Mucosa of stomach (tissue), 1 donor: Measurements from ENCODE around the gene RTN4R.

ENCODE experiments used
- H3K27me3 ChIP-seq: one replicate; pipeline ENCODE4 v1.7.0; 2013; ENCODE audit warnings: mild to moderate bottlenecking, low read length; ENCODE audit not compliant: control insufficient read depth, insufficient read depth
- H3K36me3 ChIP-seq: one replicate; pipeline ENCODE4 v1.7.0; 2013; ENCODE audit warnings: low read length; ENCODE audit not compliant: control insufficient read depth, insufficient read depth
- H3K4me1 ChIP-seq: one replicate; pipeline ENCODE4 v1.7.0; 2013; ENCODE audit warnings: mild to moderate bottlenecking, low read length; ENCODE audit not compliant: control insufficient read depth, insufficient read depth
- H3K4me3 ChIP-seq: one replicate; pipeline ENCODE4 v1.7.0; 2013; ENCODE audit warnings: low read length
- H3K9ac ChIP-seq: one replicate; pipeline ENCODE4 v1.7.0; 2013; ENCODE audit warnings: mild to moderate bottlenecking, low read length, moderate library complexity
- H3K9me3 ChIP-seq: one replicate; pipeline ENCODE4 v1.7.0; 2013; ENCODE audit warnings: mild to moderate bottlenecking, low read length, moderate library complexity; ENCODE audit not compliant: control insufficient read depth
- donor health status: Pancreatic carcinoma.

RTN4R gene

DNA sequence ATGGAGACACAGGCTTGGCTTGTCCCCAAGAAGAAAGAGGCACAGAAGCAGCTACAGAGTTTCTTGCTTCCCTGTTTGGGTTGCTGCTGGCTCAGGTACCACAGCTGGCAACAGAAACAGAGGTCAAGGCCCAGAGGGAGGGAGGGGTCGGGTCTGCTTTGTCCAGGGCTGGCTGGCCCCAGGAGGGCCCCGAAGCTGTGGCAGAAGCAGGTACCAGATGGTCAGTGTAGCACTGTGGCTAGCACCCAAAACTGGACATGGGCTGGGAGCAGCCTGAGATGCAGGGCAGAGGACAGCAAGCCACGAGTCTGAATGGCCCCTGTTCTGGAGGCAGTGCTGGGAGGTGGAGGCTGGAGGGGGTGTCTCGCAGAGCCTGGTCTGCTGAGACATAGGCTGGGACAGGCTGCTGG lies 65.0 kb downstream of the RTN4R start:
- Histone ChIP-seq H3K9me3 (no peaks in the 10 kb centered on the region), H3K4me1 (peaks cover 53% of the 10 kb centered on the region), H3K4me3 (no peak overlapping the region), H3K36me3 (no peaks in the 10 kb centered on the region), H3K27me3 (no peaks in the 10 kb centered on the region), H3K9ac (no peak overlapping the region)

DNA sequence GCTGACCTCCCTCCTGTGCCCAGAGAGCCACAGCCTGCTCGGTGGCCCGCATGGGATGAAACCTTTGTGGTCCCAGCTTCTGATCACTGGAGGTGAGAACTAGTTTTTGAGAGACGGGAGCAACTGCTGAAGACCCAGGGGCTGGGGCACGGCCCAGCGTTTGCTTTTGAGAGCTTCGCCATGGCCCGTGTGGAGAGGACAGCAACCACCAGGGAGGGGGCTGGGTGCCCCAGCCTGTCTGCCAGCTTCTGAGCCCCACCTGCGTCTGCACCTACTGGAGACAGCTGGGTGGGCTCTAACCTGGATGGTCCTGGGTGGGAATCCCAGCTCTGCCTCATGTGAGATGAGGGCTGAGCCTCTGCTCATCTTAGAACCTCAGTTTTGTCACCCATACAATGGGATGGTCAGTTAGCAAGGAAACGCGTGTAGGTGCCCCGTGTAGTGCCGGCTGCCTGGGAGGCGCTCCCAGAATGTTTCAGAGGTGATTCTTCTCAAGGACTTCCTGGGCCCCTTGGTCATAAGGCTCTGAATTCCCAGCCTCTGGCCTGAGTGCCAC lies 66.2 kb downstream of the RTN4R start:
- Histone ChIP-seq H3K27me3 (no peaks in the 10 kb centered on the region), H3K36me3 (no peaks in the 10 kb centered on the region), H3K4me1 (peaks cover 41% of the 10 kb centered on the region), H3K9me3 (no peaks in the 10 kb centered on the region), H3K9ac (no peak overlapping the region), H3K4me3 (no peak overlapping the region)

DNA sequence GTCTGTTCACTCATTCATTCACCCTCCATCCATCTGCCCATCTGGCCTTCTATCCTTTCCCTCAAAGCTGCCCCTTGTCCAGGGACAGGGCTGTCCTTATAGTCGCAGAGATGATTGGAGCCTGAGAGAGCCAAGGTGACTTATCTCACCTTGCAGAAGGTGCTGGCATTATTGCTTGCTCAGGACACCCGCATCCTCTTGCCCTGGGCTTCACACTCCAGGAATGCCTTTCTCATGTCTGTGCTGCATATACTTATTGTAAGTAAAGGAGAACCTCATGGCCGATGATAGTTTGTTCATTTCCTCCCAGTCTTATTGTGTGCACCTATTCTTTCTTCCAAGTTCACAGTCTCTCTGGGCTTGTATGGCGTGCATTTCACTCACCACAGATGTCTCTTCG lies 68.2 kb downstream of the RTN4R start:
- H3K4me3 ChIP-seq = no peak overlapping the region
- no peaks in the 10 kb centered on the region for H3K27me3 ChIP-seq
- H3K9me3 ChIP-seq = no peaks in the 10 kb centered on the region
- no peak overlapping the region for H3K9ac ChIP-seq
- H3K36me3 ChIP-seq = no peaks in the 10 kb centered on the region
- H3K4me1 ChIP-seq = peaks cover 23% of the 10 kb centered on the region

DNA sequence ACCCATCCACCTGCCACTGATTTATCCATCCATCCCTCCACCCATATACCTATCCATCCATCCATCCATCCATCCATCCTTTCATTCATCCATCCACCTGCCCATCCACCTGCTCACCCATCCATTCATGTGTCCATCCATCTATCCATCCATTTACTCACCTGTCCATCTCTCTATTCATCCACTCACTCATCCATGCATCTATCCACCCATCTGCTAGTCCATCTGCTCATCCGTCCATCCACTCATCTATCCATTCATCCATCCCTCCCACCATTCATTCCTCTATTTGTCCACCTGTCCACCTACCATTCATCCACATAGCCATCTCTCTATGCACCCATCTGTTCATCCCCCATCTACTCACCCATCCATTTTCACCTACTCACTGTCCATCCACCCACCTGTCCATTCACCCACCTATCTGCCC lies 68.7 kb downstream of the RTN4R start:
- H3K27me3 ChIP-seq = no peaks in the 10 kb centered on the region
- H3K36me3 ChIP-seq = no peaks in the 10 kb centered on the region
- no peaks in the 10 kb centered on the region for H3K9me3 ChIP-seq
- H3K9ac ChIP-seq = no peak overlapping the region
- peaks cover 18% of the 10 kb centered on the region for H3K4me1 ChIP-seq
- no peak overlapping the region for H3K4me3 ChIP-seq

DNA sequence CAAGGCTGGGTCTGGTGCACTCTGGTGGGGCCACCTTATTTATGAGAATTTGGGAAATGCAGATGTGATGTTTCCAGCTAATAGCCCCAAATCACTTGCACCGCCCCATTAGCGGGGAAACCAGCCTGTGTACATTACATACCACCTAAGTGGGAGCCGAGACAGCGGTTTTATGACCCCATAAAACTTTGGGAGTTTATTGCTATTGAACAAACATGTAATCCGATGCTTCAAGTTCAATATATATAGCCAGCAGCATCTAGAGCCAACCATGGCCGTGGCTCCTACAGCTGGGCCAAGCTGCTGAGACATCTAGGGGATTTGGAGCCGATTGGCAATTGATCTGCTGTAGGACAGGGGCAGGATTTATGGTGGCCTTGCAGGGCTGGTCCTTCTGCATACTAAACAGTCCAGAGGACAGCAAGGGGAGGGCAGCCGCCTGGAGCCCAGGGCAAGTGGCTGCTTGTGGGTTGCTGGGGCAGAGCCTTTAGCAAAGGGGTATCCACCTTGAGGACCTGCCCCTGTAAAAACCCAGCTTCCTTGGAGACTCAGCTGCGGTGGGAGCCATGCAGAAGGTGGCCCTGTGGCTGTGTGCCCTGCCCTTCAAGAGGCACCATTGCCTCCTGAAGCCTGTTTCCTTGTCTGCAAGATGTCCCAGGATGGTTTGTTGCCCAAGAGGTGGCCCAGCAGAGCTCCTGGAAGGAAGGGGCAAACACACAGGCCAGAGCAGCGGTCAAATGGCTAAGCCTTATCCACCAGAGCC lies 69.4 kb downstream of the RTN4R start:
- no peak overlapping the region for H3K9ac ChIP-seq

DNA sequence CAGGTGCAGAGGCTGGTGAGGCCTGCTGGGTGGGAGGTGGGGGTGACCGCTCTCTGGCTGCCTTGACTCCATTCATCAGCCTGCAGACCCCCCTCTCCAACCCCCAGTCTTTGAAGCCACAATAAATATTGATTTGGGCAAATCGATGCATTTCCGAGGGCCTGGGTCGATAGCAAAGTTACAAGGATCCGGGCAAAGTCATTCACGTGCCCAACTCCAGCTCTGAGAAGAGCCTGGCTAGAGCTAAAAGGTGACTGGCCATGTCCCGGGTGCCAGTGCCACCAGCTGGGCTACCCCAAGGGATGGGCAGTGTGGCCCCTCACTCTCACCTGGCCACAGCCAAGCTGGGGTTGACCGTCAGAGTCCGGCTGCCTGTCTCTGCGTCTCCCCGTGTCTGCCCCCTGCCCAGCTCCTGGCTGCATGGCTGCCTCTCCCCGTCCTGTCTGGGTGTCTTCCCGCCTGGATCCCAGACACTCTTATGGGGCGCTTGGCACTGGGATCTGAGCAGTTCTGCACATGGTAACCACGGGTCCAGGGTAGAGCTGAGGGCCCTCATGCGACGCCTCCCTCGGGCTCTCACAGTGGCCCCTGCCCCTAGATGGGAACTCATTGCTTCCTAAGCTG lies 70.6 kb downstream of the RTN4R start:
- Histone ChIP-seq H3K9me3 (no peaks in the 10 kb centered on the region), H3K9ac (no peak overlapping the region), H3K36me3 (no peaks in the 10 kb centered on the region), H3K27me3 (no peaks in the 10 kb centered on the region), H3K4me1 (no peaks in the 10 kb centered on the region), H3K4me3 (no peak overlapping the region)

More for the DNA sequence above, 69.4 kb downstream of the RTN4R start:
- Histone ChIP-seq H3K4me3 (no peak overlapping the region), H3K27me3 (no peaks in the 10 kb centered on the region), H3K36me3 (no peaks in the 10 kb centered on the region), H3K4me1 (peaks cover 12% of the 10 kb centered on the region), H3K9me3 (no peaks in the 10 kb centered on the region)

DNA sequence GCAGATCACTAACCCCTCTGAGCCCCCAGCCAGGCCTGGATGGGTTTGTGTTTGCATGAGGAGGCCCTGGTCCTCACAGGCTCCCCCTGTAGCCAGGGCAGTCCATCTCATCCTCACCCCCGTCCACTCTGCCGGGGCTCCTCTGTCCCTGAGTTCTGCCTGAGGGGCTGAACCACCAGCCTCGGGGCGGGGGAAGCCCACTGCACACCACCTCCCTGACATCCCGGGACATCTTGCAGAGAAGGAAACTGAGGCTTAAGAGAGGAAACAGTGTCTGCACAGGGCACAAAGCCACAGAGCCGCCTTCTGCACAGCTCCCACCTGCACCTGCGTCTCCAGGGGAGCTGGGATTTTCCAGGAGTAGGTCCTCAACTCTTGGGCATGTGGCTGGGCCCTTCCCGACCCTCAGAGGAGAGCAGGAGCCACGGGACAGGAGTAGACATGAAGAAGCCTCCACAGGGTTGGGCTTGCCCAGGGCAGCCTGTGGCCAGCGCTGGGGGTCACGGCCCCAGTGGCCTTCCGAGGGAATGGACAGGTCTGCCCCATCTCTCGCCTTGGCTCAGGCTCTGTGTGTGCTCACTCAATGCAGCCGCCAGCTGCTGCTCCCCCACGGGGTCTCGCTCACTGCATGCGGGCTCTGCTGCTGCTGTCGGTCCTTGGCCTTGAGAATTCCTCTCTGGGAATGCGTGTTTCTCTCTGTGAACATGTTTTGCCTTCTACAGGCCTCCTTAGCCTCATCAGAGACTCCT lies 71.8 kb downstream of the RTN4R start:
- H3K4me3 ChIP-seq = no peak overlapping the region
- H3K9me3 ChIP-seq = no peaks in the 10 kb centered on the region
- no peak overlapping the region for H3K9ac ChIP-seq
- no peaks in the 10 kb centered on the region for H3K36me3 ChIP-seq
- H3K27me3 ChIP-seq = no peaks in the 10 kb centered on the region
- no peaks in the 10 kb centered on the region for H3K4me1 ChIP-seq

DNA sequence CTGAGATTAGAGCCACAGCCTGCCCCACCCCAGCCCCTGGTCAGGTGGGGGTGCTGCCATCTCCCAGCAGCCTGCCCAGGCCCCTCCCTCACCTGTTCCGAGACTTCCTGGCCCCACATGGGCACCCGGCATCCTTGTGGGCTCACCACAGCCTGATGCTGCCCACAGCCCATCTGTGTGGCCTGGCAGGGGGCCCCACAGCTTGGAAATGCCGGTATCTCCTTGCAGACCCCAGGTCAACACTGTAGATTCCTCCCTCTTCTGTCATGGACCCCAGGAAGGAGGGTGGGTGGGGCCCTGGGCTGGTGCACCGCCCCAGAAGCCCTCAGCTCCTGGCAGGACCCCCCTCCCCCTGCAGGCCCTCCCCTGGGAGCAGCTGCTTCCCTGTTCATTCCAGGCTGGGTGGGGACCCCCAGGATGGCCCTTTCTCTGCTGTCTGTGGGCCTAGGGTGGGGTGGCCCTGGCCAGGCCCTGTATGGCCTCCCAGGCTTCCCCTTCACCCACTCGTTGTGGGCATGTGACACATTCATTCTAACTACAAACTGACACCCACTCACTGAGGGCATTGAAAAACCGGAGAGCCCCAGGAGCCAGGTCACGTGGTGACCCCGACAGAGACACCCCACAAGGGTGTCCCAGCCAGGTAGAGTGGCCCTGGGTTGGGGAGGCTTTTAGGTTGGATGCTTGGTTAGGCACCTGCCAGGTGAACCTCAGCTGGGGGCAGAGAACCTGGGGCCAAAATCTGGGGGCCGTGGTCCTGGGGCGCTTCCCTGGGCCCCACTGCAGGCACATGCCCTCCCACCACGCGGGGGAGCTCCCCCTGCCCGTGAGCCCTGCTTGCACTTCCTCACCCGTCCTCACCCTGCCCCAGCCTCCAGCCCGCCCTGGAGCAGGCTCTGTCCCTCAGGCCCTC lies 73.2 kb downstream of the RTN4R start:
- no peaks in the 10 kb centered on the region for H3K36me3 ChIP-seq
- H3K27me3 ChIP-seq = no peaks in the 10 kb centered on the region
- no peaks in the 10 kb centered on the region for H3K9me3 ChIP-seq
- H3K4me1 ChIP-seq = no peaks in the 10 kb centered on the region
- no peak overlapping the region for H3K4me3 ChIP-seq
- no peak overlapping the region for H3K9ac ChIP-seq

DNA sequence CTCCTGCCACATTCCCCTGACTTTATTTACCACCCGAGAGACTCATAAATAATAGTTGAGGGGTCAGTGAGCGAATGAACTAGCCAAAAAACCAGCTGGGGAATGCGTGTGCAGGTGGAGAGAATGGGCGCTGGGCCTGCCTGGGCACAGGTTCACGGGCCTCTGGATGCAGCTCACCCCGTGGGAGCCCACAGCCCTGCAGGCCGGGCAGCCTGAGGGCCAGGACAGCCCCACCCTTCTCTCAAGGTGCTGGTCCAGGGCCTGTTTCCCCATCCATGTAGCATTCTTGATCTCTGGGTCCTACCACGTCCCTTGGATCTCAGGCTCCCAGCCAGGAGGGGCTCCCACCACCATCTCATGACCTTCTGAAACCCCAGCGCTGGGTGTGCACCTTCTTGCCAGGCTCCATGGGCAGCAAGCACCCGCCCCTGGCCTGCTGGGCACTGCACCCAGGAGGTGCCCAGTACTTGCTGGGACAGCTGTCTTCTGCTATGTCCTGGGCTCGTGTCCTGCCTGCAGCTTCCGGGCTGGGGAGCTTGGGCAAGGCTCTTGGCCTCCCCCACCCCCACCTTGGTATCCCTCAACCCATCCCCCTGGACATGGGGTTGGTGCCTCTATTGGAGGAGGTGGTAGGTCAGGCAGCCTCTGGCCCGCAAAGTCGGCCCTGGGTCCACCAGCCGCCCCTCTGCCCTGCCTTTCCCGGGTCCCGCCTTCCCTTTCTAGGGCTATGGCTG lies 74.2 kb downstream of the RTN4R start:
- Histone ChIP-seq H3K4me1 (no peaks in the 10 kb centered on the region), H3K9me3 (no peaks in the 10 kb centered on the region), H3K27me3 (no peaks in the 10 kb centered on the region), H3K4me3 (no peak overlapping the region), H3K9ac (no peak overlapping the region), H3K36me3 (no peaks in the 10 kb centered on the region)

DNA sequence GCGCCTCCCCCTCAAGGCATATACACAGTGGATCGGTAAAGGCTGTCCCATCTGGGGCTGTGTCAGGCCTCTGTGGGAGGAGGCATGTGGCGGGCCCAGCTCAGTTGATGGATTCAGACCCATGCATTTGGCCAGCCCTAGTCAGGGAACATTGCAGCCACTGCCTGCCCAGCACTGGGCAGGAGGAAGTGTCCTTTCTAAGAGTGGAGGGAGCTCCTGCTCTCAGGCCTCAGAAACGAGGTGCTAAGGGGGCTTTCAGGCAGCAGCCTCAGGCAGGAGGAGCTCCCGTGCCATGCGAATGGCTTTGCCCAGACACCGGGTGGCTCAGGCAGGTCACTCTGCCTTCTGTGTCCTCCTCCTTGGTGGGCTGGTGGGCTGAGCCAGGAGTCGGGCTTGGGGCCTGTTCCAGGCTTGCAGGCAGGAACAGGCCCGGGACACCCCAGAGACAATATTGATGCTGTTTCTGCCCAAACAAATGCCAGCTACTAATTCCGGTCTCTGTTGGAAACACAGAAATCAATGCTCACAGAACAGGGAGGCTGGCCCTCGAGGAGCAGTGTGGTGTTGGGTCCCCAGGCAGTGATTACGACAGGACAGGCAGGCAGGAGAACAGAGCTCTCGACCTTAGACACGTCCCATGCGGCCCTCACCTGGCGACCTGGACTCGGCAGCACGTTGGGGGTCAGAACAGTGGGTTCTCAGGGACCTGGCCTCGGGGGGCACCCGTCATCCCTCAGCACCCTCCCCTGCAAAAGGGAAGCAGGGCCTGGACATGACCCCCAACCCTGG lies 75.0 kb downstream of the RTN4R start:
- H3K36me3 ChIP-seq = no peaks in the 10 kb centered on the region
- no peaks in the 10 kb centered on the region for H3K4me1 ChIP-seq
- no peaks in the 10 kb centered on the region for H3K9me3 ChIP-seq
- no peak overlapping the region for H3K9ac ChIP-seq
- no peak overlapping the region for H3K4me3 ChIP-seq
- H3K27me3 ChIP-seq = no peaks in the 10 kb centered on the region
